ENCODE data around the gene BAHD1. TPM values are rescaled to one million over a fixed set of nuclear protein-coding genes. Genes with fewer than 3 reads are reported as not detected.

Gene BAHD1
- total RNA-seq, 4 donors from 2014 or later: 12.3 to 25.5 (median 16.2) TPM

DNA sequence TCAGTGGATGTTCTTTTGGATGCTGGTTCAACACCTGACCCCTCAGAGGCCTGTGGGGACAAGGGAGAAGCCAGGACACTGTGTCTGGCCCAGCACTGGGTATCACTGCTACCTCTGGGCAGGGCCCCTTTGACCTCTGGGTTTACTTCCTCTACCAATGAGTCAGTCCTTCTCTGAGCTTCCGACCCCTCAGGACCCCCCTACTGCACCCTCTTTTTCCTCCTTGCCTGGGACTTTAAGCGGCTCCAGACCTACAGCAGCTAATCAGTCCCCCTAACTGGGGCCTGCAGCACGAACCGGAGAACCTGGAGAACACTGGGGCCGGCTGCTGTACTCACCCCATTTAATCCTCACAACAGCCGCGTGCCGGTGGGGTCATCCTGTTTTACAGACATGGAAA is 33.8 kb downstream of the BAHD1 start:
- 70 to 78% methylated on average over 8 of the region's 8 CpGs for WGBS, 2 donors
- Histone ChIP-seq H3K27me3 (no peaks in the 10 kb centered on the region), H3K4me3 (no peak overlapping the region), H3K4me1 (peaks cover 0 to 23% (median 11%) of the 10 kb centered on the region in 4 donors), H3K9me3 (no peaks in the 10 kb centered on the region), H3K36me3 (no peaks in the 10 kb centered on the region), H3K27ac (no peak overlapping the region)
- TF ChIP-seq, protein P1, sequence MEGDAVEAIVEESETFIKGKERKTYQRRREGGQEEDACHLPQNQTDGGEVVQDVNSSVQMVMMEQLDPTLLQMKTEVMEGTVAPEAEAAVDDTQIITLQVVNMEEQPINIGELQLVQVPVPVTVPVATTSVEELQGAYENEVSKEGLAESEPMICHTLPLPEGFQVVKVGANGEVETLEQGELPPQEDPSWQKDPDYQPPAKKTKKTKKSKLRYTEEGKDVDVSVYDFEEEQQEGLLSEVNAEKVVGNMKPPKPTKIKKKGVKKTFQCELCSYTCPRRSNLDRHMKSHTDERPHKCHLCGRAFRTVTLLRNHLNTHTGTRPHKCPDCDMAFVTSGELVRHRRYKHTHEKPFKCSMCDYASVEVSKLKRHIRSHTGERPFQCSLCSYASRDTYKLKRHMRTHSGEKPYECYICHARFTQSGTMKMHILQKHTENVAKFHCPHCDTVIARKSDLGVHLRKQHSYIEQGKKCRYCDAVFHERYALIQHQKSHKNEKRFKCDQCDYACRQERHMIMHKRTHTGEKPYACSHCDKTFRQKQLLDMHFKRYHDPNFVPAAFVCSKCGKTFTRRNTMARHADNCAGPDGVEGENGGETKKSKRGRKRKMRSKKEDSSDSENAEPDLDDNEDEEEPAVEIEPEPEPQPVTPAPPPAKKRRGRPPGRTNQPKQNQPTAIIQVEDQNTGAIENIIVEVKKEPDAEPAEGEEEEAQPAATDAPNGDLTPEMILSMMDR (IDR thresholded peaks at IDR 0.05): no peak
- TF ChIP-seq EP300 (IDR thresholded peaks at IDR 0.05): no peak
- no peak for TF ChIP-seq POLR2A (IDR thresholded peaks at IDR 0.05)
- no peak for DNase-seq (ENCODE audit: low spot score in 2 of 2)

DNA sequence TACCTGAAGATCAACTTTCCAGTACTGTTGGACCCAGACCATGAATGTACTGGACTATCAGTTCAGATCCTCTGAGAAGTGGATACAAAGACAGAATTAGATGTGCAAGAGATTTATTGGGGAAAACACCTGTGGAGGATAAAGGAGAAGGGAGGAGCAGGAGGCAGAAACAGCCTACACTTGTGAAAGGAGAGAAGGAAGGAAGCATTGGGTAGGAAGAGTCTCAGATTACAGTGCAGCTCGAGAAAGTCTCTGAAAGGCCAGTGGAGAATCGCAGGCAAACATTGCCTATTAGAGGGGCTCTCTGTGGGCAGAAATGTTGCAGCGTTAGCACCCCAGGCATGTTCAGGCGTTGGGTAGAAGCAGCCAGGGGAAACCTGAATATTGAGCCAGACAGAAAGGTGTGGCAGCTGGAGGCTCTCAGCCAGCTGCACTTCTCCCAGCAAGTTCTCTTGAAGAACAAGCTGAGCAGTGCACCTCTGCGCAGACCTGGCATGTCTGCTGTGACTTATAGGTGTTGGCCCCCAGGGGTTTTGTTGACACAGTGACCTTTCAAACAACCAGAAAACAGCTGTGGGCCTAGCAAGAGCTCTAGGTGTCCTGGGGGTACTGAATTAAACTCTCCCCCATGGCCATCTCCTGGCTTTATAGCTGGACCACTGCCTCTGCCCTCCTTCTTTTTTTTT is 37.0 kb downstream of the BAHD1 start:
- Histone ChIP-seq H3K36me3 (no peaks in the 10 kb centered on the region), H3K27me3 (no peaks in the 10 kb centered on the region), H3K9me3 (no peaks in the 10 kb centered on the region), H3K4me3 (no peak overlapping the region), H3K4me1 (no peaks in the 10 kb centered on the region), H3K27ac (no peak overlapping the region)
- TF ChIP-seq, protein P1 (IDR thresholded peaks at IDR 0.05): no peak
- TF ChIP-seq EP300 (IDR thresholded peaks at IDR 0.05): no peak
- TF ChIP-seq POLR2A (IDR thresholded peaks at IDR 0.05): no peak
- no peak for DNase-seq (ENCODE audit: low spot score in 2 of 2)
- 46 to 56% methylated on average over 5 of the region's 5 CpGs for WGBS, 2 donors

DNA sequence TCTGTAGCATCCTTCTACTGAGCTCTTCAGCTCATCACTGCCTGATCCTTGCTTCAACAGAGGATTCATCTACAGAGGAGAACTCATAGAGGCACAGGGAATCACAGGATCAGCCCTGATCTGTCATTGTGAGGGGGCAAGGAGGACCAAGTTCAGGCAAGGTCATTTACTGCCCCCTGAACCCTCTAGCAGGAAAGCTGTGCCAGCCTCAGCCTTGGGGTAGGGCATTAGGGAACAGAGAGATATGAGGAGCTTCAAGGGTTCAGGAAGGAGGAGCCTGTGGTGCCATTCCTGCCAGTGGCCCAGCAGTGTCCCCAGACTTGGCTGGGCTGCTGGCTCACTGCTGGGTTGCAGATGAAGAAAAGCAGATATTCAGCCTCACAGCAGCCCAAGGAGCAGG is 38.3 kb downstream of the BAHD1 start:
- Histone ChIP-seq H3K4me1 (no peaks in the 10 kb centered on the region), H3K9me3 (no peaks in the 10 kb centered on the region), H3K27ac (no peak overlapping the region), H3K36me3 (no peaks in the 10 kb centered on the region), H3K27me3 (no peaks in the 10 kb centered on the region), H3K4me3 (no peak overlapping the region)
- no peak for TF ChIP-seq POLR2A (IDR thresholded peaks at IDR 0.05)
- TF ChIP-seq EP300 (IDR thresholded peaks at IDR 0.05): no peak
- TF ChIP-seq, protein P1 (IDR thresholded peaks at IDR 0.05): no peak
- no peak for DNase-seq (ENCODE audit: low spot score in 2 of 2)

DNA sequence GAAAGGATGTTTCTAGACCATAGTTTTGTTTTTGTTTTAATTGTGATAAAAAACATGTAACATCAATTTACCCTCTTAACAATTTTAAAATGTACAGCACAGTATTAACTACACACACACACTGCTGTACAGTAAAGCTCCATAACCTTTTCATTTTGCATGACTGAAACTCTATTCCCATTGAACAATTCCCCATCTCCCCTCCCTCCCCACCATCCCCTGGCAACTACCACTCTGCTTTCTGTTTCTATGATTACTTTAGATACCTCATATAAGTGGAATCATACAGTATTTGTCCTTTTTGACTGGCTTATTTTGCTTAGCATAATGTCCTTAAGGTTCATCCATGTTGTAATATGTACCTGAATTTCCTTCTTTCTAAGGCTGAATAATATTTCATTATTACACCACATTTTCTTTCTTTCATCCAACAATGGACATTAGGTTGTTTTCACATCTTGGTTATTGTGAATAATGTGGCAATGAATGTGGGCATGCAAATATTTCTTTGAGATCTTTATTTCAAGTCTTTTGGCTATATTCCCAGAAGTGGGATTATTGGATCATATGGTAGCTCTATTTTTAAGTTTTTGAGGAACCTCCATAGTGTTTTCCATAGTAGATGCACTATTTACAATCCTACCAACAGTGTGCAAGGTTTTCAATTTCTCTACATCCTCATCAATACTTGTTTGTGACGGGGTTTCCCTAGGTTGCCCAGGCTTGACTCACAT is 40.8 kb downstream of the BAHD1 start:
- TF ChIP-seq EP300 (IDR thresholded peaks at IDR 0.05) (no peak), POLR2A (IDR thresholded peaks at IDR 0.05) (no peak)
- TF ChIP-seq, protein P1 (IDR thresholded peaks at IDR 0.05): no peak
- DNase-seq (ENCODE audit: low spot score in 2 of 2): no peak
- Histone ChIP-seq H3K27me3 (no peaks in the 10 kb centered on the region), H3K4me1 (no peaks in the 10 kb centered on the region), H3K9me3 (no peaks in the 10 kb centered on the region), H3K4me3 (no peak overlapping the region), H3K27ac (no peak overlapping the region), H3K36me3 (no peaks in the 10 kb centered on the region)
- 50 to 72% methylated on average over 1 of the region's 1 CpG for WGBS, 2 donors

DNA sequence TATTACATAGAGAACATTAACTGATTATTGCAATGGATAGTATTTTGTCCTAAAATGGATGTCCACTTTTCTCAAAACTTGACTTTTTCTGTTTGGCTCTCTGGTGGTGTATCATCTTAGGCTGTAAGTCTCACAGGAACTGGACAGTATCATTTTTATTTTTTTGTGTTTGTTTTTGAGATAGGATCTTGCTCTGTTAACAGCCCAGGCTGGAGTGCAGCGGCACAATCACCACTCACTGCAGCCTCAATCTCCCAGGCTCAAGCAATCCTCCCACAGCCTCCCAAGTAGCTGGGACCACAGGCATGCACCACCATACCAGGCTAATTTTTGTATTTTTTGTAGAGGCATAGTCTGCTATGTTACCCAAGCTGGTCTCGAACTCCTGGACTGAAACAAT is 43.2 kb downstream of the BAHD1 start:
- Histone ChIP-seq H3K4me1 (no peaks in the 10 kb centered on the region), H3K27me3 (no peaks in the 10 kb centered on the region), H3K4me3 (no peak overlapping the region), H3K27ac (no peak overlapping the region), H3K36me3 (no peaks in the 10 kb centered on the region), H3K9me3 (no peaks in the 10 kb centered on the region)
- no peak for DNase-seq (ENCODE audit: low spot score in 2 of 2)
- no peak for TF ChIP-seq EP300 (IDR thresholded peaks at IDR 0.05)
- no peak for TF ChIP-seq POLR2A (IDR thresholded peaks at IDR 0.05)
- TF ChIP-seq, protein P1 (IDR thresholded peaks at IDR 0.05): no peak
- 95 to 96% methylated on average over 2 of the region's 2 CpGs for WGBS, 2 donors
